Gastroesophageal sphincter (tissue), 3 donors: ENCODE data around the gene NOD2.

Experiments
- POLR2AphosphoS5 ChIP-seq: sonication (generic); formaldehyde crosslinking; IDR thresholded peaks from one replicate; pipeline ENCODE4 v1.6.1; 2017; ENCODE audit warnings: antibody characterized with exemption
- TF ChIP-seq, protein P1 (sequence below), 4 experiments: fragments of 200-600 bp in 2 of 4; fragments of 450-650 bp in 2 of 4; sonication (generic) in 1 of 4; IDR thresholded peaks; one replicate each; pipeline ENCODE4 v1.5.1; 2017 to 2019; ENCODE audit warnings: antibody characterized with exemption in 4 of 4, mild to moderate bottlenecking in 2 of 4, moderate library complexity in 2 of 4

GRCh38 chr16:50679676-50680555 lies 13.5 kb upstream of the NOD2 start:
- TF ChIP-seq, protein P1, sequence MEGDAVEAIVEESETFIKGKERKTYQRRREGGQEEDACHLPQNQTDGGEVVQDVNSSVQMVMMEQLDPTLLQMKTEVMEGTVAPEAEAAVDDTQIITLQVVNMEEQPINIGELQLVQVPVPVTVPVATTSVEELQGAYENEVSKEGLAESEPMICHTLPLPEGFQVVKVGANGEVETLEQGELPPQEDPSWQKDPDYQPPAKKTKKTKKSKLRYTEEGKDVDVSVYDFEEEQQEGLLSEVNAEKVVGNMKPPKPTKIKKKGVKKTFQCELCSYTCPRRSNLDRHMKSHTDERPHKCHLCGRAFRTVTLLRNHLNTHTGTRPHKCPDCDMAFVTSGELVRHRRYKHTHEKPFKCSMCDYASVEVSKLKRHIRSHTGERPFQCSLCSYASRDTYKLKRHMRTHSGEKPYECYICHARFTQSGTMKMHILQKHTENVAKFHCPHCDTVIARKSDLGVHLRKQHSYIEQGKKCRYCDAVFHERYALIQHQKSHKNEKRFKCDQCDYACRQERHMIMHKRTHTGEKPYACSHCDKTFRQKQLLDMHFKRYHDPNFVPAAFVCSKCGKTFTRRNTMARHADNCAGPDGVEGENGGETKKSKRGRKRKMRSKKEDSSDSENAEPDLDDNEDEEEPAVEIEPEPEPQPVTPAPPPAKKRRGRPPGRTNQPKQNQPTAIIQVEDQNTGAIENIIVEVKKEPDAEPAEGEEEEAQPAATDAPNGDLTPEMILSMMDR (IDR thresholded peaks at IDR 0.05): no peak
- no peak for TF ChIP-seq POLR2AphosphoS5
